WI38 (cell line): Measurements from ENCODE around the gene CCDC12.

ENCODE experiments used
- H3K4me3 ChIP-seq: 2 replicates; pipeline ENCODE4 v1.5.1; 2011; ENCODE audit warnings: low read depth, mild to moderate bottlenecking, control low read depth, low read length
- CTCF ChIP-seq: IDR thresholded peaks from 2 replicates; pipeline ENCODE4 v1.5.1; 2012; ENCODE audit warnings: low read depth, mild to moderate bottlenecking, control low read depth, low read length

CCDC12 gene

GRCh38 chr3:46893146-46893748, 83.3 kb downstream of the CCDC12 start:
- H3K4me3 ChIP-seq = no peak overlapping the region

GRCh38 chr3:46892285-46893145, 84.0 kb downstream of the CCDC12 start:
- peak overlapping the region; percentile 51 for H3K4me3 ChIP-seq
- TF ChIP-seq CTCF = no peak

More at GRCh38 chr3:46893146-46893748, 83.3 kb downstream of the CCDC12 start:
- no peak for TF ChIP-seq CTCF

- TF ChIP-seq CTCF = no peak
- H3K4me3 ChIP-seq = no peak overlapping the region
Measured at GRCh38 chr3:46891132-46891531, 85.4 kb downstream of the CCDC12 start.

- TF ChIP-seq CTCF = no peak
- H3K4me3 ChIP-seq = no peak overlapping the region
Measured at GRCh38 chr3:46890132-46890531, 86.4 kb downstream of the CCDC12 start.

- TF ChIP-seq CTCF = no peak
- no peak overlapping the region for H3K4me3 ChIP-seq
Measured at GRCh38 chr3:46889381-46890110, 87.0 kb downstream of the CCDC12 start.

GRCh38 chr3:46888705-46889104, 87.8 kb downstream of the CCDC12 start:
- H3K4me3 ChIP-seq = no peak overlapping the region
- no peak for TF ChIP-seq CTCF
